Measurements from ENCODE around the gene MS4A4E.

DNA sequence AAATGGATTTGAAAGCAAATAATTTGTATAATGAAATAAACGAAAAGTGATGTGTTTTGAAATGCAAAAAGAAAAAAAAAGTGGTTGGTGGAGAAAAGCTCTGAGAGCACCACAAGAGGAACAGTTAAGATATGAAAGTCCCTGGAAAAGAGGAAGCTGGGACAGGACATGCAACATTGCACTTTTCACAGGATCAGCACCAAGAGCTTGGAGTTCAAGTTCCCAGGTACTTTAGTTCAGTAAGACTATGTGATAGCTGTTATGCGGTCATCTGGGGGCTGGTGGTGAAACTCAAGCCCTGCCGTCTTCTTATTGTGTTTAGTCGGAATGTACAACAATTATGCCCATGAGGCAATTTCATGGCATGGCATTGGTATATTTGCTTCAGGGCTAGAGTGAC is 20.5 kb upstream of the MS4A4E start:
- TF ChIP-seq, protein P1, sequence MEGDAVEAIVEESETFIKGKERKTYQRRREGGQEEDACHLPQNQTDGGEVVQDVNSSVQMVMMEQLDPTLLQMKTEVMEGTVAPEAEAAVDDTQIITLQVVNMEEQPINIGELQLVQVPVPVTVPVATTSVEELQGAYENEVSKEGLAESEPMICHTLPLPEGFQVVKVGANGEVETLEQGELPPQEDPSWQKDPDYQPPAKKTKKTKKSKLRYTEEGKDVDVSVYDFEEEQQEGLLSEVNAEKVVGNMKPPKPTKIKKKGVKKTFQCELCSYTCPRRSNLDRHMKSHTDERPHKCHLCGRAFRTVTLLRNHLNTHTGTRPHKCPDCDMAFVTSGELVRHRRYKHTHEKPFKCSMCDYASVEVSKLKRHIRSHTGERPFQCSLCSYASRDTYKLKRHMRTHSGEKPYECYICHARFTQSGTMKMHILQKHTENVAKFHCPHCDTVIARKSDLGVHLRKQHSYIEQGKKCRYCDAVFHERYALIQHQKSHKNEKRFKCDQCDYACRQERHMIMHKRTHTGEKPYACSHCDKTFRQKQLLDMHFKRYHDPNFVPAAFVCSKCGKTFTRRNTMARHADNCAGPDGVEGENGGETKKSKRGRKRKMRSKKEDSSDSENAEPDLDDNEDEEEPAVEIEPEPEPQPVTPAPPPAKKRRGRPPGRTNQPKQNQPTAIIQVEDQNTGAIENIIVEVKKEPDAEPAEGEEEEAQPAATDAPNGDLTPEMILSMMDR (IDR thresholded peaks at IDR 0.05): no peak
- TF ChIP-seq POLR2A (IDR thresholded peaks at IDR 0.05): no peak
